WTC11 (cell line): ENCODE data around the gene C20orf96. TPM values are rescaled to one million over a fixed set of nuclear protein-coding genes. Genes with fewer than 3 reads are reported as not detected.

ENCODE experiments used
- ATAC-seq: fragments of 200-7000 bp; cut with Tn5 transposase; 2 replicates; pipeline ENCODE4 v1.10.0; 2021; ENCODE audit warnings: mild to moderate bottlenecking, moderate library complexity
- CTCF ChIA-PET: fragments of 300-600 bp; sonication (Branson Sonifier 250); formaldehyde crosslinking; loops from one replicate; lab custom pipeline; 2021; ENCODE audit warnings: antibody characterized with exemption; lab: Charles Lee
- POLR2A ChIA-PET: fragments of 350-600 bp; sonication (Branson Sonifier 250); formaldehyde crosslinking; loops from one replicate; lab custom pipeline; 2021; ENCODE audit warnings: antibody characterized with exemption; lab: Charles Lee
- DNase-seq: peaks from one replicate; pipeline ENCODE4 v3.0.0; 2021; ENCODE audit warnings: low spot score
- H3K27ac Mint-ChIP-seq: 2 replicates; pipeline ENCODE4 v1.8.0; 2021; ENCODE audit warnings: mixed read lengths
- H3K27me3 Mint-ChIP-seq: 2 replicates; pipeline ENCODE4 v1.8.0; 2021; ENCODE audit warnings: low read depth, mild to moderate bottlenecking, moderate library complexity, mixed read lengths
- H3K36me3 Mint-ChIP-seq: 2 replicates; pipeline ENCODE4 v1.8.0; 2021; ENCODE audit warnings: mixed read lengths
- H3K4me1 Mint-ChIP-seq: 2 replicates; pipeline ENCODE4 v1.8.0; 2022; ENCODE audit warnings: mixed read lengths
- H3K4me3 Mint-ChIP-seq: 2 replicates; pipeline ENCODE4 v1.8.0; 2021; ENCODE audit warnings: mild to moderate bottlenecking, moderate library complexity, mixed read lengths
- H3K9me3 Mint-ChIP-seq: 2 replicates; pipeline ENCODE4 v1.8.0; 2021; ENCODE audit warnings: mixed read lengths
- ETV6 ChIP-seq: sonication (generic); formaldehyde crosslinking; IDR thresholded peaks from 2 replicates; pipeline ENCODE4 v1.8.1; 2022; ENCODE audit warnings: mild to moderate bottlenecking, missing genetic modification reagents
- FOXK1 ChIP-seq: sonication (generic); formaldehyde crosslinking; IDR thresholded peaks from 2 replicates; pipeline ENCODE4 v1.8.0; 2022; ENCODE audit warnings: mild to moderate bottlenecking, moderate library complexity, missing genetic modification reagents
- FOXP1 ChIP-seq: sonication (generic); formaldehyde crosslinking; IDR thresholded peaks from 2 replicates; pipeline ENCODE4 v1.8.0; 2022; ENCODE audit warnings: missing genetic modification reagents, mild to moderate bottlenecking, moderate library complexity, borderline replicate concordance
- GABPB1 ChIP-seq: sonication (generic); formaldehyde crosslinking; IDR thresholded peaks from 2 replicates; pipeline ENCODE4 v1.8.1; 2023; ENCODE audit warnings: mild to moderate bottlenecking, missing genetic modification reagents
- IRF2 ChIP-seq: sonication (generic); formaldehyde crosslinking; IDR thresholded peaks from 2 replicates; pipeline ENCODE4 v1.8.0; 2022; ENCODE audit warnings: low read depth, missing genetic modification reagents, borderline replicate concordance
- NFE2L1 ChIP-seq: sonication (generic); formaldehyde crosslinking; IDR thresholded peaks from 2 replicates; pipeline ENCODE4 v1.8.1; 2023; ENCODE audit warnings: missing genetic modification reagents
- SP1 ChIP-seq: sonication (generic); formaldehyde crosslinking; conservative IDR thresholded peaks from 2 replicates; pipeline ENCODE4 v1.8.1; 2022; ENCODE audit warnings: missing genetic modification reagents
- TEAD1 ChIP-seq: sonication (generic); formaldehyde crosslinking; IDR thresholded peaks from 2 replicates; pipeline ENCODE4 v1.8.0; 2022; ENCODE audit warnings: mild to moderate bottlenecking, missing genetic modification reagents
- TEAD4 ChIP-seq: sonication (generic); formaldehyde crosslinking; IDR thresholded peaks from 2 replicates; pipeline ENCODE4 v1.8.0; 2022; ENCODE audit warnings: mild to moderate bottlenecking, missing genetic modification reagents
- ZNF219 ChIP-seq: sonication (generic); formaldehyde crosslinking; IDR thresholded peaks from 2 replicates; pipeline ENCODE4 v1.8.0; 2023; ENCODE audit warnings: missing genetic modification reagents, mild to moderate bottlenecking, borderline replicate concordance
- ZNF232 ChIP-seq: sonication (generic); formaldehyde crosslinking; IDR thresholded peaks from 2 replicates; pipeline ENCODE4 v1.8.0; 2022; ENCODE audit warnings: mild to moderate bottlenecking, missing genetic modification reagents
- ZNF317 ChIP-seq: sonication (generic); formaldehyde crosslinking; IDR thresholded peaks from 2 replicates; pipeline ENCODE4 v1.8.1; 2023; ENCODE audit warnings: low read depth, mild to moderate bottlenecking, moderate library complexity, missing genetic modification reagents, borderline replicate concordance
- ZNF671 ChIP-seq: fragments of 250-450 bp; sonication (Bioruptor Pico); IDR thresholded peaks from 2 replicates; pipeline ENCODE4 v1.8.0; 2021; ENCODE audit warnings: mild to moderate bottlenecking
- total RNA-seq: library from RNA; stranded (reverse); gene quantifications from 3 replicates; pipeline ENCODE4 v1.2.3, GENCODE V29; 2021
- TF ChIP-seq, protein P1 (sequence below): sonication (generic); formaldehyde crosslinking; IDR thresholded peaks from 2 replicates; pipeline ENCODE4 v1.8.0; 2022; ENCODE audit warnings: mild to moderate bottlenecking, missing genetic modification reagents
- TF ChIP-seq, protein P2 (sequence below): sonication (generic); formaldehyde crosslinking; IDR thresholded peaks from 2 replicates; pipeline ENCODE4 v1.8.1; 2022; ENCODE audit warnings: mild to moderate bottlenecking, missing genetic modification reagents, moderate library complexity, borderline replicate concordance
- TF ChIP-seq, protein P3 (sequence below): sonication (generic); formaldehyde crosslinking; IDR thresholded peaks from 2 replicates; pipeline ENCODE4 v1.8.1; 2023; ENCODE audit warnings: mild to moderate bottlenecking, moderate library complexity, missing genetic modification reagents
- TF ChIP-seq, protein P4 (sequence below): sonication (generic); formaldehyde crosslinking; IDR thresholded peaks from 2 replicates; pipeline ENCODE4 v1.8.1; 2022; ENCODE audit warnings: missing genetic modification reagents, borderline replicate concordance
- TF ChIP-seq, protein P5 (sequence below): sonication (generic); formaldehyde crosslinking; conservative IDR thresholded peaks from 2 replicates; pipeline ENCODE4 v1.8.1; 2022; ENCODE audit warnings: mild to moderate bottlenecking, missing genetic modification reagents
- TF ChIP-seq, protein P6 (sequence below): sonication (generic); formaldehyde crosslinking; IDR thresholded peaks from 2 replicates; pipeline ENCODE4 v1.8.1; 2023; ENCODE audit warnings: mild to moderate bottlenecking, missing genetic modification reagents
- TF ChIP-seq, protein P7 (sequence below): sonication (generic); formaldehyde crosslinking; IDR thresholded peaks from 2 replicates; pipeline ENCODE4 v1.8.0; 2022; ENCODE audit warnings: mild to moderate bottlenecking, missing genetic modification reagents
- TF ChIP-seq, protein P8 (sequence below): sonication (generic); formaldehyde crosslinking; IDR thresholded peaks from 2 replicates; pipeline ENCODE4 v1.8.0; 2022; ENCODE audit warnings: mild to moderate bottlenecking, missing genetic modification reagents
- TF ChIP-seq, protein P9 (sequence below): fragments of 200-600 bp; IDR thresholded peaks from 2 replicates; pipeline ENCODE4 v1.8.0; 2022; ENCODE audit warnings: antibody characterized with exemption

C20orf96 gene
- total RNA-seq, 1 experiment from 2014 or later = 22.1 TPM

DNA sequence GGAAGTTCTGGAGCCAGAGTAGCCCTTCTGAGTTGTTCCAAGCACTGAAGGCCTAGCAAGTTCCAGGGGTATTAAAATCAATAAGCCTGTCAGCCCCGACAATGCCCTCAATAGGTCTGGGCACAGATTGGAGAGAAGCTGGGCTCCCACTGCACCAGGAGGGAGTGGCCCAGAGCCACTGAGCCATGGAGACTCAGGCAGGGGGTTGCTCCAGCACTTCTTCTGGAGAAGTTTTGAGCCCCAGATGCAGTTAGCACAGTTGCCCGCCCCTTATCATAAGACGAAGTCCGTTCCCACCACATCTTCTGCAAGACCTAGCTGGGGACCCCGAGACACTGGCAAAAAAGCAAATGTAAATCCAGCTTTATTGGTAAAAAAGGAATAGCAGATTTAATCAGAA lies 20.0 kb downstream of the C20orf96 start (continued):
- TF ChIP-seq, protein P1, sequence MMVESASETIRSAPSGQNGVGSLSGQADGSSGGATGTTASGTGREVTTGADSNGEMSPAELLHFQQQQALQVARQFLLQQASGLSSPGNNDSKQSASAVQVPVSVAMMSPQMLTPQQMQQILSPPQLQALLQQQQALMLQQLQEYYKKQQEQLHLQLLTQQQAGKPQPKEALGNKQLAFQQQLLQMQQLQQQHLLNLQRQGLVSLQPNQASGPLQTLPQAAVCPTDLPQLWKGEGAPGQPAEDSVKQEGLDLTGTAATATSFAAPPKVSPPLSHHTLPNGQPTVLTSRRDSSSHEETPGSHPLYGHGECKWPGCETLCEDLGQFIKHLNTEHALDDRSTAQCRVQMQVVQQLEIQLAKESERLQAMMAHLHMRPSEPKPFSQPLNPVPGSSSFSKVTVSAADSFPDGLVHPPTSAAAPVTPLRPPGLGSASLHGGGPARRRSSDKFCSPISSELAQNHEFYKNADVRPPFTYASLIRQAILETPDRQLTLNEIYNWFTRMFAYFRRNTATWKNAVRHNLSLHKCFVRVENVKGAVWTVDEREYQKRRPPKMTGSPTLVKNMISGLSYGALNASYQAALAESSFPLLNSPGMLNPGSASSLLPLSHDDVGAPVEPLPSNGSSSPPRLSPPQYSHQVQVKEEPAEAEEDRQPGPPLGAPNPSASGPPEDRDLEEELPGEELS = no peak
- TF ChIP-seq, protein P2, sequence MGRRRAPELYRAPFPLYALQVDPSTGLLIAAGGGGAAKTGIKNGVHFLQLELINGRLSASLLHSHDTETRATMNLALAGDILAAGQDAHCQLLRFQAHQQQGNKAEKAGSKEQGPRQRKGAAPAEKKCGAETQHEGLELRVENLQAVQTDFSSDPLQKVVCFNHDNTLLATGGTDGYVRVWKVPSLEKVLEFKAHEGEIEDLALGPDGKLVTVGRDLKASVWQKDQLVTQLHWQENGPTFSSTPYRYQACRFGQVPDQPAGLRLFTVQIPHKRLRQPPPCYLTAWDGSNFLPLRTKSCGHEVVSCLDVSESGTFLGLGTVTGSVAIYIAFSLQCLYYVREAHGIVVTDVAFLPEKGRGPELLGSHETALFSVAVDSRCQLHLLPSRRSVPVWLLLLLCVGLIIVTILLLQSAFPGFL (CRISPR knock-in tag) = no peak
- TF ChIP-seq, all 79 proteins: peak for 0

DNA sequence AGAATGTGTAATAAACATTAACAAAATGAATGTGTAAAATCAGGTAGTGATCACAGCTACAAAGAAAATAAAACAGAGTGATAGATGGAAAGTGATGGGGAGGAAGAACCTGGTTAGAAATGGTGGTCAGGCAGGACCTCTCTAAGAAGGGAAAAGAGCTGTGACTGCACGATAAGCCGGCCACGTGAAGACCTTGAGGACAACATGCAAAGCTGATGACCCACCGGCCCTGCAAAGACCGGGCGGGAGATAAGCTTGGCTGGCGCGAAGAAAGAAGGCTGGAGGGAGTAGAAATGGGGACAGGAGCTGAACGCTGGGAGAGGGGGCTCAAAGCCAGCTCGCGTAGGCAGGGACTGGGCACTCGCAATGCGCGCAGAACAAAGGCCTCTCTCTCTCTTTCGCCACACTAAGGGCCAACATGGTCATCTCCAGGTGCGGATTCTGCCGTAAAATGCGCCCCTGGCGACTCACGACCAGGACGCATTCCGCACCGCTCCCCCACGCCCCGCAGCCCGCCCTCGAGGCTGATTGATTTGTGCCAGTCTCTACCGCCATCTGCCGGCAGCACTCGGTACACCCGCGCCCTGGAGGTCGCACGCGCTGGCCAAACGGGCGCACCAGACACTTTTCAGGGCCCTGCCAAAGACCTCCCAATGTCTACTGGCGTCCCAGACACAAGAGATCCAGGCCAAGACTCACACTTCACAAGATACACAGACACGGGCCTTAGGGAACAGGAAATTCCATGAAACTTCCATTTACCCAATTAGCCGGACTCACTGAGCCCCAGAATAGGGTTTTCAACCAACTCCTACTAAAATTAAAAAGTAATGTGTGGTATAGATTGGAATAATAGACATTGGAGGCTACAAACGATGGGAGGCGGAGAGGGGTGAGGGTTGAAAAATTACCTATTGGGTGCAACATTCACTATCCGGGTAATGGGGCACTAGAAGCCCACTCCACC lies 23.7 kb downstream of the C20orf96 start:
- H3K27ac Mint-ChIP-seq = no peak overlapping the region; the same call in 1 of the 2 replicates

More for the DNA sequence above, 23.7 kb downstream of the C20orf96 start:
- peaks cover 75% of the 10 kb centered on the region for H3K27me3 Mint-ChIP-seq
- peak; percentile 92 for ATAC-seq
- DNase-seq = peak; percentile 98
- peaks cover 3% of the 10 kb centered on the region; the same call in 1 of the 2 replicates for H3K9me3 Mint-ChIP-seq
- ChIA-PET POLR2A (interaction anchor here (1.0 to 1.1 kb wide), 2 partner anchors 34 to 58 kb away, joined by 3 to 5 read pairs; no protein-coding TSS in a partner anchor), CTCF (interaction anchor here (0.6 to 1.7 kb wide), 11 partner anchors 9 to 67 kb away, joined by 3 to 12 read pairs (median 5); partner anchors contain the start of genes DEFB129, DEFB132 and SOX12)
- peak overlapping the region; percentile 66 for H3K4me3 Mint-ChIP-seq
- peaks cover 10% of the 10 kb centered on the region for H3K4me1 Mint-ChIP-seq
- TF ChIP-seq, protein P3, sequence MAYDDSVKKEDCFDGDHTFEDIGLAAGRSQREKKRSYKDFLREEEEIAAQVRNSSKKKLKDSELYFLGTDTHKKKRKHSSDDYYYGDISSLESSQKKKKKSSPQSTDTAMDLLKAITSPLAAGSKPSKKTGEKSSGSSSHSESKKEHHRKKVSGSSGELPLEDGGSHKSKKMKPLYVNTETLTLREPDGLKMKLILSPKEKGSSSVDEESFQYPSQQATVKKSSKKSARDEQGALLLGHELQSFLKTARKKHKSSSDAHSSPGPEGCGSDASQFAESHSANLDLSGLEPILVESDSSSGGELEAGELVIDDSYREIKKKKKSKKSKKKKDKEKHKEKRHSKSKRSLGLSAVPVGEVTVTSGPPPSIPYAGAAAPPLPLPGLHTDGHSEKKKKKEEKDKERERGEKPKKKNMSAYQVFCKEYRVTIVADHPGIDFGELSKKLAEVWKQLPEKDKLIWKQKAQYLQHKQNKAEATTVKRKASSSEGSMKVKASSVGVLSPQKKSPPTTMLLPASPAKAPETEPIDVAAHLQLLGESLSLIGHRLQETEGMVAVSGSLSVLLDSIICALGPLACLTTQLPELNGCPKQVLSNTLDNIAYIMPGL (CRISPR knock-in tag) = peak; percentile 69; the same call in 1 of the 2 replicates
- TF ChIP-seq, protein P4, sequence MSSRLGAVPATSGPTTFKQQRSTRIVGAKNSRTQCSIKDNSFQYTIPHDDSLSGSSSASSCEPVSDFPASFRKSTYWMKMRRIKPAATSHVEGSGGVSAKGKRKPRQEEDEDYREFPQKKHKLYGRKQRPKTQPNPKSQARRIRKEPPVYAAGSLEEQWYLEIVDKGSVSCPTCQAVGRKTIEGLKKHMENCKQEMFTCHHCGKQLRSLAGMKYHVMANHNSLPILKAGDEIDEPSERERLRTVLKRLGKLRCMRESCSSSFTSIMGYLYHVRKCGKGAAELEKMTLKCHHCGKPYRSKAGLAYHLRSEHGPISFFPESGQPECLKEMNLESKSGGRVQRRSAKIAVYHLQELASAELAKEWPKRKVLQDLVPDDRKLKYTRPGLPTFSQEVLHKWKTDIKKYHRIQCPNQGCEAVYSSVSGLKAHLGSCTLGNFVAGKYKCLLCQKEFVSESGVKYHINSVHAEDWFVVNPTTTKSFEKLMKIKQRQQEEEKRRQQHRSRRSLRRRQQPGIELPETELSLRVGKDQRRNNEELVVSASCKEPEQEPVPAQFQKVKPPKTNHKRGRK (CRISPR knock-in tag) = no peak
- TF ChIP-seq ZNF671 (CRISPR knock-in tag) = 0 out of 2 replicates have a peak, but pooled peaks have one; percentile 7
- TF ChIP-seq ZNF232 (CRISPR knock-in tag) = peak; percentile 39; the same call in 1 of the 2 replicates
- peak; percentile 88 for TF ChIP-seq TEAD1
- TF ChIP-seq FOXP1 (CRISPR knock-in tag) = peak; percentile 80; the same call in 1 of the 2 replicates
- TF ChIP-seq GABPB1 (CRISPR knock-in tag) = peak; percentile 64; the same call in 1 of the 2 replicates
- TF ChIP-seq, protein P5, sequence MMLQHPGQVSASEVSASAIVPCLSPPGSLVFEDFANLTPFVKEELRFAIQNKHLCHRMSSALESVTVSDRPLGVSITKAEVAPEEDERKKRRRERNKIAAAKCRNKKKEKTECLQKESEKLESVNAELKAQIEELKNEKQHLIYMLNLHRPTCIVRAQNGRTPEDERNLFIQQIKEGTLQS (CRISPR knock-in tag) = no peak
- TF ChIP-seq, protein P6, sequence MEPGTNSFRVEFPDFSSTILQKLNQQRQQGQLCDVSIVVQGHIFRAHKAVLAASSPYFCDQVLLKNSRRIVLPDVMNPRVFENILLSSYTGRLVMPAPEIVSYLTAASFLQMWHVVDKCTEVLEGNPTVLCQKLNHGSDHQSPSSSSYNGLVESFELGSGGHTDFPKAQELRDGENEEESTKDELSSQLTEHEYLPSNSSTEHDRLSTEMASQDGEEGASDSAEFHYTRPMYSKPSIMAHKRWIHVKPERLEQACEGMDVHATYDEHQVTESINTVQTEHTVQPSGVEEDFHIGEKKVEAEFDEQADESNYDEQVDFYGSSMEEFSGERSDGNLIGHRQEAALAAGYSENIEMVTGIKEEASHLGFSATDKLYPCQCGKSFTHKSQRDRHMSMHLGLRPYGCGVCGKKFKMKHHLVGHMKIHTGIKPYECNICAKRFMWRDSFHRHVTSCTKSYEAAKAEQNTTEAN (CRISPR knock-in tag) = 0 out of 2 replicates have a peak, but pooled peaks have one; percentile 59
- TF ChIP-seq FOXK1 (CRISPR knock-in tag) = peak; percentile 66
- TF ChIP-seq, protein P7, sequence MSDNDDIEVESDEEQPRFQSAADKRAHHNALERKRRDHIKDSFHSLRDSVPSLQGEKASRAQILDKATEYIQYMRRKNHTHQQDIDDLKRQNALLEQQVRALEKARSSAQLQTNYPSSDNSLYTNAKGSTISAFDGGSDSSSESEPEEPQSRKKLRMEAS (CRISPR knock-in tag) = peak; percentile 89
- TF ChIP-seq TEAD4 = peak; percentile 69
- TF ChIP-seq NFE2L1 = peak; percentile 75; the same call in 1 of the 2 replicates
- TF ChIP-seq IRF2 (CRISPR knock-in tag) = no peak
- 0 out of 2 replicates have a peak, but pooled peaks have one; percentile 70 for TF ChIP-seq ETV6 (CRISPR knock-in tag)
- 0 out of 2 replicates have a peak, but pooled peaks have one; percentile 56 for TF ChIP-seq ZNF219 (CRISPR knock-in tag)
- TF ChIP-seq, protein P8, sequence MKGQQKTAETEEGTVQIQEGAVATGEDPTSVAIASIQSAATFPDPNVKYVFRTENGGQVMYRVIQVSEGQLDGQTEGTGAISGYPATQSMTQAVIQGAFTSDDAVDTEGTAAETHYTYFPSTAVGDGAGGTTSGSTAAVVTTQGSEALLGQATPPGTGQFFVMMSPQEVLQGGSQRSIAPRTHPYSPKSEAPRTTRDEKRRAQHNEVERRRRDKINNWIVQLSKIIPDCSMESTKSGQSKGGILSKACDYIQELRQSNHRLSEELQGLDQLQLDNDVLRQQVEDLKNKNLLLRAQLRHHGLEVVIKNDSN (CRISPR knock-in tag) = peak; percentile 29
- TF ChIP-seq, protein P9, sequence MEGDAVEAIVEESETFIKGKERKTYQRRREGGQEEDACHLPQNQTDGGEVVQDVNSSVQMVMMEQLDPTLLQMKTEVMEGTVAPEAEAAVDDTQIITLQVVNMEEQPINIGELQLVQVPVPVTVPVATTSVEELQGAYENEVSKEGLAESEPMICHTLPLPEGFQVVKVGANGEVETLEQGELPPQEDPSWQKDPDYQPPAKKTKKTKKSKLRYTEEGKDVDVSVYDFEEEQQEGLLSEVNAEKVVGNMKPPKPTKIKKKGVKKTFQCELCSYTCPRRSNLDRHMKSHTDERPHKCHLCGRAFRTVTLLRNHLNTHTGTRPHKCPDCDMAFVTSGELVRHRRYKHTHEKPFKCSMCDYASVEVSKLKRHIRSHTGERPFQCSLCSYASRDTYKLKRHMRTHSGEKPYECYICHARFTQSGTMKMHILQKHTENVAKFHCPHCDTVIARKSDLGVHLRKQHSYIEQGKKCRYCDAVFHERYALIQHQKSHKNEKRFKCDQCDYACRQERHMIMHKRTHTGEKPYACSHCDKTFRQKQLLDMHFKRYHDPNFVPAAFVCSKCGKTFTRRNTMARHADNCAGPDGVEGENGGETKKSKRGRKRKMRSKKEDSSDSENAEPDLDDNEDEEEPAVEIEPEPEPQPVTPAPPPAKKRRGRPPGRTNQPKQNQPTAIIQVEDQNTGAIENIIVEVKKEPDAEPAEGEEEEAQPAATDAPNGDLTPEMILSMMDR = peak; percentile 90
- TF ChIP-seq SP1 (CRISPR knock-in tag) = peak; percentile 74
- TF ChIP-seq ZNF317 (CRISPR knock-in tag) = no peak
- TF ChIP-seq, all 79 proteins: peak for 16
- H3K36me3 Mint-ChIP-seq = peaks cover 8% of the 10 kb centered on the region; the same call in 1 of the 2 replicates
